K562 (cell line): ENCODE measurements around the gene CLDN7. TPM values are rescaled to one million over a fixed set of nuclear protein-coding genes. Genes with fewer than 3 reads are reported as not detected.

Experiments used
- ADNP ChIP-seq: fragments of 200-800 bp; sonication (Bioruptor generic); IDR thresholded peaks from 2 replicates; pipeline ENCODE4 v1.6.1; 2016; ENCODE audit warnings: missing genetic modification characterization, missing compliant biosample characterization
- ARID1B ChIP-seq: fragments of 450-650 bp; IDR thresholded peaks from 2 replicates; pipeline ENCODE4 v1.6.1; 2016; ENCODE audit warnings: antibody characterized with exemption, mild to moderate bottlenecking, inconsistent platforms
- CHD4 ChIP-seq: fragments of 200-600 bp; sonication (generic); IDR thresholded peaks from 3 replicates; pipeline ENCODE4 v1.6.1; 2012; ENCODE audit warnings: low read depth, mild to moderate bottlenecking, mixed read lengths, low read length, inconsistent platforms; ENCODE audit not compliant: insufficient read depth, insufficient replicate concordance, poor library complexity, severe bottlenecking
- CSDE1 ChIP-seq, 2 experiments: fragments of 450-650 bp; IDR thresholded peaks; 2 replicates each; pipeline ENCODE4 v1.6.1; 2016; ENCODE audit warnings: mild to moderate bottlenecking in 1 of 2
- GTF2F1 ChIP-seq: IDR thresholded peaks from 2 replicates; pipeline ENCODE4 v1.6.1; 2011; ENCODE audit warnings: low read depth, low read length, improper control_type of control experiment
- KDM5B ChIP-seq: fragments of 200-600 bp; sonication (generic); IDR thresholded peaks from 2 replicates; pipeline ENCODE4 v1.6.1; 2012; ENCODE audit warnings: low read depth, mild to moderate bottlenecking, moderate library complexity, low read length, control low read depth, inconsistent platforms; ENCODE audit not compliant: insufficient replicate concordance
- LCOR ChIP-seq: sonication (generic); formaldehyde crosslinking; IDR thresholded peaks from 2 replicates; pipeline ENCODE4 v1.8.0; 2022; ENCODE audit warnings: mild to moderate bottlenecking, missing genetic modification reagents
- PHF21A ChIP-seq: fragments of 450-650 bp; IDR thresholded peaks from 2 replicates; pipeline ENCODE4 v1.6.1; 2017; ENCODE audit warnings: low read depth, borderline replicate concordance
- POU5F1 ChIP-seq: fragments of 150-350 bp; IDR thresholded peaks from 2 replicates; pipeline ENCODE4 v1.6.1; 2014; ENCODE audit warnings: borderline replicate concordance, low read length, low read depth, mild to moderate bottlenecking; ENCODE audit not compliant: partially characterized antibody
- RAD21 ChIP-seq, 2 experiments: fragments of 250-450 bp in 1 of 2; fragments of 450-650 bp in 1 of 2; sonication (Bioruptor Pico) in 1 of 2; formaldehyde crosslinking in 1 of 2; IDR thresholded peaks in 1 of 2; conservative IDR thresholded peaks in 1 of 2; 2 replicates each; pipeline versions ENCODE4 v1.4.0 to v1.8.0; 2020 to 2022; ENCODE audit warnings: mild to moderate bottlenecking in 2 of 2, moderate library complexity in 1 of 2
- RCOR1 ChIP-seq, 2 experiments: IDR thresholded peaks; 2 replicates each; pipeline ENCODE4 v1.6.1; 2012; ENCODE audit warnings: low read depth in 2 of 2, low read length in 2 of 2, borderline replicate concordance in 1 of 2, improper control_type of control experiment in 1 of 2
- REST ChIP-seq, 2 experiments: fragments of 450-650 bp; formaldehyde crosslinking in 1 of 2; IDR thresholded peaks; 2 replicates each; pipeline versions ENCODE4 v1.4.0 to v1.6.1; 2014 to 2020; ENCODE audit warnings: mild to moderate bottlenecking in 2 of 2, borderline replicate concordance in 1 of 2, low read depth in 1 of 2
- TEAD1 ChIP-seq, 2 experiments: fragments of 450-650 bp in 1 of 2; sonication (generic) in 1 of 2; formaldehyde crosslinking; IDR thresholded peaks; 2 replicates each; pipeline versions ENCODE4 v1.4.0 to v1.8.0; 2020 to 2022; ENCODE audit warnings: mild to moderate bottlenecking in 2 of 2, missing genetic modification reagents in 1 of 2
- ZNF175 ChIP-seq: fragments of 200-800 bp; sonication (Bioruptor generic); IDR thresholded peaks from 2 replicates; pipeline ENCODE4 v1.6.1; 2016; ENCODE audit warnings: low read depth, mild to moderate bottlenecking, missing genetic modification characterization, missing compliant biosample characterization
- ZNF3 ChIP-seq: fragments of 250-450 bp; sonication (Bioruptor Pico); IDR thresholded peaks from 2 replicates; pipeline ENCODE4 v1.5.0; 2021; ENCODE audit warnings: mild to moderate bottlenecking, moderate library complexity
- polyA plus RNA-seq, 8 experiments: library from polyadenylated mRNA; depleted of rRNA in 4 of 8; stranded (reverse) in 5 of 8; unstranded in 3 of 8; fragments of >200 nt; fragmentation: Nextera tagmentation in 2 of 8; fragmentation: Illumina TruSeq in 1 of 8; extraction: Ambion mirVana in 2 of 8; extraction: Trizol in 1 of 8; gene quantifications; 2 replicates each; pipeline versions ENCODE4 v1.2.1 to v1.2.3, GENCODE V29; 2011 to 2014; ENCODE audit warnings: inconsistent platforms in 1 of 8, missing spikeins in 1 of 8
- total RNA-seq, 7 experiments: library from RNA; depleted of rRNA in 6 of 7; stranded (reverse); fragments of >200 nt in 6 of 7; fragmentation: Illumina TruSeq in 2 of 7; extraction: Trizol in 2 of 7; gene quantifications; 2 replicates each; pipeline versions ENCODE4 v1.2.1 to v1.2.3, GENCODE V29; 2011 to 2021; ENCODE audit warnings: low replicate concordance in 1 of 7

The CLDN7 gene
- total and polyA plus RNA-seq, 9 of the 15 experiments (the other 6 are each of a cell fraction or from before 2014, with no cell fraction given), result 2.2 to 14.5 (median 7.6) TPM

- TF ChIP-seq REST (IDR thresholded peaks at IDR 0.05; ENCODE audit: borderline replicate concordance) (peak; percentile 98), REST (CRISPR knock-in tag; IDR thresholded peaks at IDR 0.05; ENCODE audit: low read depth) (peak; percentile 83), POU5F1 (no peak), LCOR (CRISPR knock-in tag) (no peak), TEAD1 (CRISPR knock-in tag; IDR thresholded peaks at IDR 0.05) (peak in 1 of 2 experiments; percentile 75; a peak in 1 of 4 replicates), GTF2F1 (no peak), CHD4 (no peak), ZNF3 (no peak), CSDE1 (IDR thresholded peaks at IDR 0.05) (no peak), KDM5B (peak; percentile 62), PHF21A (no peak), RCOR1 (IDR thresholded peaks at IDR 0.05; ENCODE audit: borderline replicate concordance in 1 of 2, low read depth in 2 of 2, low read length in 2 of 2) (peak in 1 of 2 experiments; percentile 73; a peak in 1 of 4 replicates), ZNF175 (CRISPR knock-in tag) (no peak), RAD21 (CRISPR knock-in tag; conservative IDR thresholded peaks at IDR 0.05 in 1 of 2, IDR thresholded peaks at IDR 0.05 in 1 of 2) (no peak), ARID1B (no peak), ADNP (tag) (no peak)
Measured at GRCh38 chr17:7234083-7234951, 28.0 kb downstream of the CLDN7 start, which contains the start of gene DVL2 (continued).
